HL-60 (cell line): ENCODE data around the gene CEP350.
"Not testable (repeated sequence)": the region's sequence is repeated elsewhere in the genome, so short reads cannot be mapped to it uniquely, and the experiment has no call there.

Experiments used
- DNase-seq, 2 experiments: peaks; one replicate each; pipeline ENCODE4 v3.0.0-alpha.2; 2010 to 2020; ENCODE audit warnings: low read depth in 1 of 2, low spot score in 1 of 2
- H3K27ac ChIP-seq: fragments of 250-450 bp; sonication (Bioruptor Pico); replicated peaks from 2 replicates; pipeline ENCODE4 v1.5.1; 2020; ENCODE audit warnings: mild to moderate bottlenecking, moderate library complexity
- H3K27me3 ChIP-seq: fragments of 250-450 bp; sonication (Bioruptor Pico); 2 replicates; pipeline ENCODE4 v1.5.1; 2021; ENCODE audit warnings: mild to moderate bottlenecking, moderate library complexity; ENCODE audit not compliant: insufficient read depth, poor library complexity, severe bottlenecking
- H3K4me3 ChIP-seq: replicated peaks from 2 replicates; pipeline ENCODE4 v1.5.1; 2011; ENCODE audit warnings: mild to moderate bottlenecking, control low read depth, low read length; ENCODE audit not compliant: insufficient read depth
- GABPA ChIP-seq: IDR thresholded peaks from 2 replicates; pipeline ENCODE4 v1.6.1; 2012; ENCODE audit warnings: low read depth
- POLR2AphosphoS5 ChIP-seq: IDR thresholded peaks from 2 replicates; pipeline ENCODE4 v1.6.1; 2012; ENCODE audit warnings: low read depth
- SPI1 ChIP-seq: IDR thresholded peaks from 2 replicates; pipeline ENCODE4 v1.6.1; 2012; ENCODE audit warnings: low read depth, mild to moderate bottlenecking, borderline replicate concordance
- TF ChIP-seq, protein P1 (sequence below): IDR thresholded peaks from one replicate; pipeline ENCODE4 v1.5.1; 2011; ENCODE audit warnings: low read length, control low read depth, inconsistent platforms; ENCODE audit not compliant: insufficient read depth
- TF ChIP-seq, protein P2 (sequence below): IDR thresholded peaks from 2 replicates; pipeline ENCODE4 v1.6.1; 2012; ENCODE audit warnings: low read depth; ENCODE audit not compliant: insufficient replicate concordance

CEP350 gene

DNA sequence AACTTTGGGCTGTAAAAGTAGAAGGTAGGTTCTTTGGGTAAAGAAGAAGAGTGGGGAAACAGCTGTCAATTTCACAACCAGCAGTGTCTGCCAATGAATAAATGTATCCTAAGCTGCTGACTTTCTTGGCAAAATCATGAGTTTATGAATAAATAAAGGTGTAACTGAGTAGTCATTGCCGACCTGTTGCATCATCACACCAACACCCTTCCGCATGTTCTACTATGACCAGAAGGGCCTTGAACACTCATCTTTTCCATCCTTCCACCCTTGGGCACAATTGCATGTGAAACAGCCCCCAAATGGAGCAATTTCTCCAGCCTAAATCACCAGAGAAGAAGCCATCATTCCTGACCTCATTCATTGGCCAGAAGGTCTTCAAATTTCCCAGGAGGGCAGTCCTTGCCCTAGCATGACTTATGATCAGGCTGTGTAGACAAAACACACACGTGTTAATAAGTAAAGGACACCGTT lies 168.9 kb downstream of the CEP350 start:
- Histone ChIP-seq H3K27me3 (peaks cover 3% of the 10 kb centered on the region), H3K27ac (no peak overlapping the region), H3K4me3 (no peak overlapping the region)
- DNase-seq: peak in 1 of 2 experiments; percentile 89
- TF ChIP-seq SPI1 (no peak), POLR2AphosphoS5 (no peak), GABPA (no peak)
- TF ChIP-seq, protein P1, sequence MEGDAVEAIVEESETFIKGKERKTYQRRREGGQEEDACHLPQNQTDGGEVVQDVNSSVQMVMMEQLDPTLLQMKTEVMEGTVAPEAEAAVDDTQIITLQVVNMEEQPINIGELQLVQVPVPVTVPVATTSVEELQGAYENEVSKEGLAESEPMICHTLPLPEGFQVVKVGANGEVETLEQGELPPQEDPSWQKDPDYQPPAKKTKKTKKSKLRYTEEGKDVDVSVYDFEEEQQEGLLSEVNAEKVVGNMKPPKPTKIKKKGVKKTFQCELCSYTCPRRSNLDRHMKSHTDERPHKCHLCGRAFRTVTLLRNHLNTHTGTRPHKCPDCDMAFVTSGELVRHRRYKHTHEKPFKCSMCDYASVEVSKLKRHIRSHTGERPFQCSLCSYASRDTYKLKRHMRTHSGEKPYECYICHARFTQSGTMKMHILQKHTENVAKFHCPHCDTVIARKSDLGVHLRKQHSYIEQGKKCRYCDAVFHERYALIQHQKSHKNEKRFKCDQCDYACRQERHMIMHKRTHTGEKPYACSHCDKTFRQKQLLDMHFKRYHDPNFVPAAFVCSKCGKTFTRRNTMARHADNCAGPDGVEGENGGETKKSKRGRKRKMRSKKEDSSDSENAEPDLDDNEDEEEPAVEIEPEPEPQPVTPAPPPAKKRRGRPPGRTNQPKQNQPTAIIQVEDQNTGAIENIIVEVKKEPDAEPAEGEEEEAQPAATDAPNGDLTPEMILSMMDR: no peak

DNA sequence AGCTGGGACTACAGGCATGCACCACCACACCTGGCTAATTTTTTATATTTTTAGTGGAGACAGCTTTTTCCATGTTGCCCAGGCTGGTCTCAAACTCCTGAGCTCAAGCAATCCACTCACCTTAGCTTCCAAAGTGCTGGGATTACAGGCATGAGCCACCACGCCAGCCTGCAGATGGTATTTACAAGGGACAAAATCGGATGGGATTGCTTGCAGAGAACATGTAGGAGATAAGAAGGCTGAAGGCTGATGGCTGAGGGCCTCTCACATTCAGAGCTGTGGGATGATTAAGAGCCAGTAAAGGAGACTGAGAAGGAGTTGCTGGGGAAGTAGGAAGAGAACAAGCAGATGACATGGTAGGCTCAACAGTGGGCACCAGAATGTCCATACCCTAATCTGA lies 176.0 kb downstream of the CEP350 start:
- Histone ChIP-seq H3K4me3 (no peak overlapping the region), H3K27me3 (no peaks in the 10 kb centered on the region), H3K27ac (peak overlapping the region; percentile 58)
- DNase-seq: no peak
- no peak for TF ChIP-seq GABPA
- TF ChIP-seq, protein P1: no peak
- TF ChIP-seq POLR2AphosphoS5: no peak
- TF ChIP-seq, protein P2, sequence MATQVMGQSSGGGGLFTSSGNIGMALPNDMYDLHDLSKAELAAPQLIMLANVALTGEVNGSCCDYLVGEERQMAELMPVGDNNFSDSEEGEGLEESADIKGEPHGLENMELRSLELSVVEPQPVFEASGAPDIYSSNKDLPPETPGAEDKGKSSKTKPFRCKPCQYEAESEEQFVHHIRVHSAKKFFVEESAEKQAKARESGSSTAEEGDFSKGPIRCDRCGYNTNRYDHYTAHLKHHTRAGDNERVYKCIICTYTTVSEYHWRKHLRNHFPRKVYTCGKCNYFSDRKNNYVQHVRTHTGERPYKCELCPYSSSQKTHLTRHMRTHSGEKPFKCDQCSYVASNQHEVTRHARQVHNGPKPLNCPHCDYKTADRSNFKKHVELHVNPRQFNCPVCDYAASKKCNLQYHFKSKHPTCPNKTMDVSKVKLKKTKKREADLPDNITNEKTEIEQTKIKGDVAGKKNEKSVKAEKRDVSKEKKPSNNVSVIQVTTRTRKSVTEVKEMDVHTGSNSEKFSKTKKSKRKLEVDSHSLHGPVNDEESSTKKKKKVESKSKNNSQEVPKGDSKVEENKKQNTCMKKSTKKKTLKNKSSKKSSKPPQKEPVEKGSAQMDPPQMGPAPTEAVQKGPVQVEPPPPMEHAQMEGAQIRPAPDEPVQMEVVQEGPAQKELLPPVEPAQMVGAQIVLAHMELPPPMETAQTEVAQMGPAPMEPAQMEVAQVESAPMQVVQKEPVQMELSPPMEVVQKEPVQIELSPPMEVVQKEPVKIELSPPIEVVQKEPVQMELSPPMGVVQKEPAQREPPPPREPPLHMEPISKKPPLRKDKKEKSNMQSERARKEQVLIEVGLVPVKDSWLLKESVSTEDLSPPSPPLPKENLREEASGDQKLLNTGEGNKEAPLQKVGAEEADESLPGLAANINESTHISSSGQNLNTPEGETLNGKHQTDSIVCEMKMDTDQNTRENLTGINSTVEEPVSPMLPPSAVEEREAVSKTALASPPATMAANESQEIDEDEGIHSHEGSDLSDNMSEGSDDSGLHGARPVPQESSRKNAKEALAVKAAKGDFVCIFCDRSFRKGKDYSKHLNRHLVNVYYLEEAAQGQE: no peak
- no peak for TF ChIP-seq SPI1

DNA sequence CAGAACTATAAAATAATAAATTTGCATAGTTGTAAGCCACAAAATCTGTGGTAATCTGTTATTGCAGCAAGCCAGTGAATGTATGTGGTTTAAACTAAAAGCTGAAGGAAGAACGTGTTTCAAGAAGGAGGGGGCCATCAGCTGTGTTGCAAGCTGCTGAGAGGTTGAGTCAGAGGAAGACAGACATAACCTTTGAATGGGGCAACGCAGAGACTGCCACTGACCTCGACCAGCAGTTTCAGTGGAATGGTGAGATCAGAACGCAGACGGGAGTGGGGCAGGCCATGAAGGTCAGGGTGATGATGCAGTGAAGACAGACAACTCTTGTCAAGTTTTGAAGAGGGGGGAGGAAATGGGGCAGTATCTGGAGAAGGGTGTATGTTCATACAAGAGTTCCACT lies 176.9 kb downstream of the CEP350 start:
- Histone ChIP-seq H3K27me3 (no peaks in the 10 kb centered on the region), H3K27ac (peak overlapping the region; percentile 58), H3K4me3 (no peak overlapping the region)
- TF ChIP-seq, protein P1: no peak
- TF ChIP-seq POLR2AphosphoS5: peak; percentile 74
- TF ChIP-seq, protein P2: no peak
- peak; percentile 41; the same call in 1 of the 2 replicates for TF ChIP-seq GABPA
- TF ChIP-seq SPI1: no peak
- DNase-seq: peak; percentile 95 to 97

DNA sequence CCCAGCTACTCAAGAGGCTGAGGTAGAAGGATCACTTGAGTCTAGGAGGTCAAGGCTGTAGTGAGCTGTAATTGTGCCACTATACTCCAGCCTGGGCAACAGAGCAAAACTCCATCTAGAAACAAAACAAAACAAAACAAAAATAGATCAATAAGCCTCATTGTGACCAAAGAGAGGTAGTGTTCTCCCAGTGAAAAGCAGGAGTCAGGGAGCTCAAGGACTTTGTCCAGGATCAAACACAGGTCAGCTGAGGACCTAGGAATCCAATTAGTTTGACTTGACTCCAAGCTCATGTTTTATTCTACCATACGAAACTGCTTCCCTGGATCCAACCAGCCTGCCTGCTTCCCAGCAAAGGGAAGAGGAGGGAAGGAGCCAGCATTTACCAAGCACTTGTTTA lies 178.6 kb downstream of the CEP350 start:
- no peaks in the 10 kb centered on the region for H3K27me3 ChIP-seq
- H3K27ac ChIP-seq: no peak overlapping the region
- H3K4me3 ChIP-seq: no peak overlapping the region
- no peak for DNase-seq
- TF ChIP-seq, protein P1: no peak
- no peak for TF ChIP-seq GABPA
- TF ChIP-seq, protein P2: no peak
- TF ChIP-seq SPI1: no peak
- no peak for TF ChIP-seq POLR2AphosphoS5

DNA sequence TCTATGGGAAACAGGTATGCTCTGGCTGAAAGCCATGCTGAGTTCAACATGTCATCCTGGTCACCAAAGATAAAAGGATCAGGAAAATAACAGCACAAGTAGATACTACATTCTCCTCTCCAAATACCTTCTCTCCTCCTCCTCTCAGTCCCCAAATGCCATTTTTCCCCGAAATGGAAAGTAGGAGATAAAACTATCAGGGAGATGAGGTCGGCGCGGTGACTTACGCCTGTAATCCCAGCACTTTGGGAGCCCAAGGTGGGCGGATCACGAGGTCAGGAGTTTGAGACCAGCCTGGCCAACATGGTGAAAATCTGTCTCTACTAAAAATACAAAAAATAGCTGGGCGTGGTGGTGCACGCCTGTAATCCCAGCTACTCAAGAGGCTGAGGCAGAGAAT lies 179.1 kb downstream of the CEP350 start:
- H3K4me3 ChIP-seq: not testable (repeated sequence)

More for the DNA sequence above, 179.1 kb downstream of the CEP350 start:
- DNase-seq, H3K27ac ChIP-seq, H3K27me3 ChIP-seq: not testable (repeated sequence)
